SK-N-SH (cell line): ENCODE results near the gene PPP1R12B.
"Not testable (repeated sequence)": the region's sequence is repeated elsewhere in the genome, so short reads cannot be mapped to it uniquely, and the experiment has no call there.

Experiments used
- FOSL2 ChIP-seq: IDR thresholded peaks from 2 replicates; pipeline ENCODE4 v1.4.0; 2012; ENCODE audit warnings: low read depth, mild to moderate bottlenecking, moderate library complexity, borderline replicate concordance
- GATA2 ChIP-seq: sonication (generic); formaldehyde crosslinking; IDR thresholded peaks from 2 replicates; pipeline ENCODE4 v1.5.0; 2020; ENCODE audit warnings: mild to moderate bottlenecking, missing genetic modification reagents
- MXI1 ChIP-seq: IDR thresholded peaks from 2 replicates; pipeline ENCODE4 v1.6.1; 2012; ENCODE audit warnings: mild to moderate bottlenecking, low read depth, low read length, improper control_type of control experiment
- RAD21 ChIP-seq: IDR thresholded peaks from 2 replicates; pipeline ENCODE4 v1.6.1; 2012; ENCODE audit warnings: mild to moderate bottlenecking, low read length
- RFX5 ChIP-seq: IDR thresholded peaks from 2 replicates; pipeline ENCODE4 v1.6.1; 2012; ENCODE audit warnings: mild to moderate bottlenecking, improper control_type of control experiment, low read length
- RXRA ChIP-seq: IDR thresholded peaks from 2 replicates; pipeline ENCODE4 v1.4.0; 2012; ENCODE audit warnings: low read depth, mild to moderate bottlenecking, borderline replicate concordance
- SMC3 ChIP-seq: IDR thresholded peaks from 2 replicates; pipeline ENCODE4 v1.6.1; 2012; ENCODE audit warnings: low read depth, low read length, improper control_type of control experiment
- TAF1 ChIP-seq: IDR thresholded peaks from 2 replicates; pipeline ENCODE4 v1.6.1; 2012; ENCODE audit warnings: low read depth, mild to moderate bottlenecking, low read length, moderate library complexity, borderline replicate concordance
- TF ChIP-seq, protein P1 (sequence below): IDR thresholded peaks from 2 replicates; pipeline ENCODE4 v1.6.1; 2012; ENCODE audit warnings: mild to moderate bottlenecking, low read depth, low read length, moderate library complexity
- TF ChIP-seq, protein P2 (sequence below): fragments of 200-600 bp; sonication (generic); IDR thresholded peaks from 2 replicates; pipeline ENCODE4 v1.6.1; 2017; ENCODE audit warnings: antibody characterized with exemption, mild to moderate bottlenecking, moderate library complexity
- TF ChIP-seq, protein P3 (sequence below): IDR thresholded peaks from 2 replicates; pipeline ENCODE4 v1.4.0; 2012; ENCODE audit warnings: low read depth
- TF ChIP-seq, protein P4 (sequence below): IDR thresholded peaks from 2 replicates; pipeline ENCODE4; 2012

DNA sequence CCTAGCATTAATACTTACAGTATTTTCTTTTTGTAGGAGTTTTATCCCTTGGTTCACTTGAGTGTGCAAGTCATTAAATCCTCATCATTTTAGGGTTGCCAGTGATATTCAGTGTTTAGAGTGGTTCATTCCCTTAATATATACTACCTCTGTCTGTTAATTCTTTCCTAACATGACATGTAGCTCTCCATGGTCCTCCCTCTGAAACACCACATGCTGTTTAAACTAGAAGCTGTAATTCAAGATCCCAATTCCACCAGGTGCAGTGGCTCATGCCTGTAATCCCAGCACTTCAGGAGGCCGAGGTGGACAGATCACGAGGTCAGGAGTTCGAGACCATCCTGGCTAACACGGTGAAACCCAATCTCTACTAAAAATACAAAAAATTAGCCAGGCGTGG lies 233.9 kb downstream of the PPP1R12B start:
- TF ChIP-seq, protein P1, sequence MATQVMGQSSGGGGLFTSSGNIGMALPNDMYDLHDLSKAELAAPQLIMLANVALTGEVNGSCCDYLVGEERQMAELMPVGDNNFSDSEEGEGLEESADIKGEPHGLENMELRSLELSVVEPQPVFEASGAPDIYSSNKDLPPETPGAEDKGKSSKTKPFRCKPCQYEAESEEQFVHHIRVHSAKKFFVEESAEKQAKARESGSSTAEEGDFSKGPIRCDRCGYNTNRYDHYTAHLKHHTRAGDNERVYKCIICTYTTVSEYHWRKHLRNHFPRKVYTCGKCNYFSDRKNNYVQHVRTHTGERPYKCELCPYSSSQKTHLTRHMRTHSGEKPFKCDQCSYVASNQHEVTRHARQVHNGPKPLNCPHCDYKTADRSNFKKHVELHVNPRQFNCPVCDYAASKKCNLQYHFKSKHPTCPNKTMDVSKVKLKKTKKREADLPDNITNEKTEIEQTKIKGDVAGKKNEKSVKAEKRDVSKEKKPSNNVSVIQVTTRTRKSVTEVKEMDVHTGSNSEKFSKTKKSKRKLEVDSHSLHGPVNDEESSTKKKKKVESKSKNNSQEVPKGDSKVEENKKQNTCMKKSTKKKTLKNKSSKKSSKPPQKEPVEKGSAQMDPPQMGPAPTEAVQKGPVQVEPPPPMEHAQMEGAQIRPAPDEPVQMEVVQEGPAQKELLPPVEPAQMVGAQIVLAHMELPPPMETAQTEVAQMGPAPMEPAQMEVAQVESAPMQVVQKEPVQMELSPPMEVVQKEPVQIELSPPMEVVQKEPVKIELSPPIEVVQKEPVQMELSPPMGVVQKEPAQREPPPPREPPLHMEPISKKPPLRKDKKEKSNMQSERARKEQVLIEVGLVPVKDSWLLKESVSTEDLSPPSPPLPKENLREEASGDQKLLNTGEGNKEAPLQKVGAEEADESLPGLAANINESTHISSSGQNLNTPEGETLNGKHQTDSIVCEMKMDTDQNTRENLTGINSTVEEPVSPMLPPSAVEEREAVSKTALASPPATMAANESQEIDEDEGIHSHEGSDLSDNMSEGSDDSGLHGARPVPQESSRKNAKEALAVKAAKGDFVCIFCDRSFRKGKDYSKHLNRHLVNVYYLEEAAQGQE = peak; percentile 71; the same call in 1 of the 2 replicates
- TF ChIP-seq, protein P2, sequence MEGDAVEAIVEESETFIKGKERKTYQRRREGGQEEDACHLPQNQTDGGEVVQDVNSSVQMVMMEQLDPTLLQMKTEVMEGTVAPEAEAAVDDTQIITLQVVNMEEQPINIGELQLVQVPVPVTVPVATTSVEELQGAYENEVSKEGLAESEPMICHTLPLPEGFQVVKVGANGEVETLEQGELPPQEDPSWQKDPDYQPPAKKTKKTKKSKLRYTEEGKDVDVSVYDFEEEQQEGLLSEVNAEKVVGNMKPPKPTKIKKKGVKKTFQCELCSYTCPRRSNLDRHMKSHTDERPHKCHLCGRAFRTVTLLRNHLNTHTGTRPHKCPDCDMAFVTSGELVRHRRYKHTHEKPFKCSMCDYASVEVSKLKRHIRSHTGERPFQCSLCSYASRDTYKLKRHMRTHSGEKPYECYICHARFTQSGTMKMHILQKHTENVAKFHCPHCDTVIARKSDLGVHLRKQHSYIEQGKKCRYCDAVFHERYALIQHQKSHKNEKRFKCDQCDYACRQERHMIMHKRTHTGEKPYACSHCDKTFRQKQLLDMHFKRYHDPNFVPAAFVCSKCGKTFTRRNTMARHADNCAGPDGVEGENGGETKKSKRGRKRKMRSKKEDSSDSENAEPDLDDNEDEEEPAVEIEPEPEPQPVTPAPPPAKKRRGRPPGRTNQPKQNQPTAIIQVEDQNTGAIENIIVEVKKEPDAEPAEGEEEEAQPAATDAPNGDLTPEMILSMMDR = not testable (repeated sequence)
- not testable (repeated sequence) for TF ChIP-seq MXI1; GATA2 (CRISPR knock-in tag); SMC3; RAD21; RFX5; RXRA; FOSL2; TAF1
- TF ChIP-seq, protein P3, sequence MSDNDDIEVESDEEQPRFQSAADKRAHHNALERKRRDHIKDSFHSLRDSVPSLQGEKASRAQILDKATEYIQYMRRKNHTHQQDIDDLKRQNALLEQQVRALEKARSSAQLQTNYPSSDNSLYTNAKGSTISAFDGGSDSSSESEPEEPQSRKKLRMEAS = not testable (repeated sequence)
- TF ChIP-seq, protein P4, sequence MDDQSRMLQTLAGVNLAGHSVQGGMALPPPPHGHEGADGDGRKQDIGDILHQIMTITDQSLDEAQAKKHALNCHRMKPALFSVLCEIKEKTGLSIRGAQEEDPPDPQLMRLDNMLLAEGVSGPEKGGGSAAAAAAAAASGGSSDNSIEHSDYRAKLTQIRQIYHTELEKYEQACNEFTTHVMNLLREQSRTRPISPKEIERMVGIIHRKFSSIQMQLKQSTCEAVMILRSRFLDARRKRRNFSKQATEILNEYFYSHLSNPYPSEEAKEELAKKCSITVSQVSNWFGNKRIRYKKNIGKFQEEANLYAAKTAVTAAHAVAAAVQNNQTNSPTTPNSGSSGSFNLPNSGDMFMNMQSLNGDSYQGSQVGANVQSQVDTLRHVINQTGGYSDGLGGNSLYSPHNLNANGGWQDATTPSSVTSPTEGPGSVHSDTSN = not testable (repeated sequence)
